Prostate gland (tissue), 2 donors: ENCODE measurements around the gene KCNK15.

ENCODE experiments used
- POLR2AphosphoS5 ChIP-seq: sonication (generic); formaldehyde crosslinking; IDR thresholded peaks from one replicate; pipeline ENCODE4 v1.6.1; 2017; ENCODE audit warnings: antibody characterized with exemption
- TF ChIP-seq, protein P1 (sequence below), 4 experiments: fragments of 200-600 bp in 2 of 4; fragments of 450-650 bp in 2 of 4; sonication (generic) in 2 of 4; IDR thresholded peaks; 1 replicate in 3 of 4; 2 replicates in 1 of 4; pipeline ENCODE4 v1.5.1; 2016 to 2019; ENCODE audit warnings: antibody characterized with exemption in 4 of 4, mild to moderate bottlenecking in 2 of 4, moderate library complexity in 2 of 4

DNA sequence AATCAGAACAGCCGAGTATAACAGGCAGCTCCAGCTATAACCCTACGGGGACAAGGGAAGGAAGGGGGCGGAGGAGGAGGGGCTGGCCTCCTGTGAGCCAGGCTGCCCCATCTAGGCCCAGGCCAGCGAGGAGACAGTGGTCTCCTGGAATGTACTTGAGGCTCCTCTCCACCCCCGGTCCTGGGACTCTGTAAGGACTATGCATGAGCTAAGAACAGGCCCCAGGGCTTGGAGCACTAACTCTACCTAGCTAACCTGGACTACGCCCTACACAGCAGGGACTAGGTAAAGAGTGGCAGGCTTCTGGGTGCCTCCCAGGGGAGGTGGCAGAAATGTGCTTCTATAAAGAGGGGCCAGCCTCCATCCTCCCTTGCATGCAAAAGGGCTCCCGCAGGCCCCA lies 8.9 kb downstream of the KCNK15 start:
- TF ChIP-seq, protein P1, sequence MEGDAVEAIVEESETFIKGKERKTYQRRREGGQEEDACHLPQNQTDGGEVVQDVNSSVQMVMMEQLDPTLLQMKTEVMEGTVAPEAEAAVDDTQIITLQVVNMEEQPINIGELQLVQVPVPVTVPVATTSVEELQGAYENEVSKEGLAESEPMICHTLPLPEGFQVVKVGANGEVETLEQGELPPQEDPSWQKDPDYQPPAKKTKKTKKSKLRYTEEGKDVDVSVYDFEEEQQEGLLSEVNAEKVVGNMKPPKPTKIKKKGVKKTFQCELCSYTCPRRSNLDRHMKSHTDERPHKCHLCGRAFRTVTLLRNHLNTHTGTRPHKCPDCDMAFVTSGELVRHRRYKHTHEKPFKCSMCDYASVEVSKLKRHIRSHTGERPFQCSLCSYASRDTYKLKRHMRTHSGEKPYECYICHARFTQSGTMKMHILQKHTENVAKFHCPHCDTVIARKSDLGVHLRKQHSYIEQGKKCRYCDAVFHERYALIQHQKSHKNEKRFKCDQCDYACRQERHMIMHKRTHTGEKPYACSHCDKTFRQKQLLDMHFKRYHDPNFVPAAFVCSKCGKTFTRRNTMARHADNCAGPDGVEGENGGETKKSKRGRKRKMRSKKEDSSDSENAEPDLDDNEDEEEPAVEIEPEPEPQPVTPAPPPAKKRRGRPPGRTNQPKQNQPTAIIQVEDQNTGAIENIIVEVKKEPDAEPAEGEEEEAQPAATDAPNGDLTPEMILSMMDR (IDR thresholded peaks at IDR 0.05) = no peak
- no peak for TF ChIP-seq POLR2AphosphoS5
